Measurements from ENCODE around the gene LDB3.
A peak's percentile ranks its signal among the peaks of the same experiment; 100 is the strongest.
"Not testable (repeated sequence)": the region's sequence is repeated elsewhere in the genome, so short reads cannot be mapped to it uniquely, and the experiment has no call there.

Gene LDB3, protein sequence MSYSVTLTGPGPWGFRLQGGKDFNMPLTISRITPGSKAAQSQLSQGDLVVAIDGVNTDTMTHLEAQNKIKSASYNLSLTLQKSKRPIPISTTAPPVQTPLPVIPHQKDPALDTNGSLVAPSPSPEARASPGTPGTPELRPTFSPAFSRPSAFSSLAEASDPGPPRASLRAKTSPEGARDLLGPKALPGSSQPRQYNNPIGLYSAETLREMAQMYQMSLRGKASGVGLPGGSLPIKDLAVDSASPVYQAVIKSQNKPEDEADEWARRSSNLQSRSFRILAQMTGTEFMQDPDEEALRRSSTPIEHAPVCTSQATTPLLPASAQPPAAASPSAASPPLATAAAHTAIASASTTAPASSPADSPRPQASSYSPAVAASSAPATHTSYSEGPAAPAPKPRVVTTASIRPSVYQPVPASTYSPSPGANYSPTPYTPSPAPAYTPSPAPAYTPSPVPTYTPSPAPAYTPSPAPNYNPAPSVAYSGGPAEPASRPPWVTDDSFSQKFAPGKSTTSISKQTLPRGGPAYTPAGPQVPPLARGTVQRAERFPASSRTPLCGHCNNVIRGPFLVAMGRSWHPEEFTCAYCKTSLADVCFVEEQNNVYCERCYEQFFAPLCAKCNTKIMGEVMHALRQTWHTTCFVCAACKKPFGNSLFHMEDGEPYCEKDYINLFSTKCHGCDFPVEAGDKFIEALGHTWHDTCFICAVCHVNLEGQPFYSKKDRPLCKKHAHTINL

DNA sequence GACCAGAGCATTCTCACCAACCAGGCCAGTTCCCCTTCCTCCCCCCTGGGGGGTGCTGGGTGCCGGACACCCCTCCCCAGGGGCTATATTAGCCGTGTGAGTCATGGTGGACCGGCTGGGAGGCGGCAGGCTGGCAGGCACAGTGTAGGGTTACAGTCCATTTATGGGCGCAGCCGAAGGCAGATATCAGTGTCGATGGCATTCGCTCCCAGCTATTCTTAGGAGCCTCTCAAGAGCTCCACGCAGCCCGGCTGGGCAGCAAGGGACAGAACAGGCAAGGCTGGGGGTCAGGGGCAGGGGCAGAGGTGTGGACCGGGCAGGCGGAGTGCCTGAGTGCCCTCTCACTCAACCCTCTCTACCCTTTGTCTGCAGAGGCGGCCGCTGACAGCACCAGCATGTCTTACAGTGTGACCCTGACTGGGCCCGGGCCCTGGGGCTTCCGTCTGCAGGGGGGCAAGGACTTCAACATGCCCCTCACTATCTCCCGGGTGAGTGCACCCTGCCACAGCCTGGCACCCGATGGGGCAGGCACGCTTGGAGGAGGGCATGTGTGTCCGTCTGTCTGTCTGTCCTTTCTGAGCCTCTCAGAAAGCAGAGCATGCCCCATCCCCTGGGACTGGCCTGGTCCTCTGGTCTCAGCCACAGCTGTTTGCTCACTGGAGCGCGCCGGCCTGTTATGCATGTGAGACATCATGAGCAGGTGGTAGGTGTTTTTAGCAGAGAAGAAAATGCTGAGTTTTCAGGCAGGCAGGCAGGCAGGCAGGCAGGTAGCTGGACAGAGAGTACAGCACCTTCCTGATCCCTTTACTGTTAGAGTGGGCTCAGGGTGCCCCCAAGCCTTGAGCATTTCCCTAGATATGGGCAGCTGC lies at the start of gene LDB3:
LDB3 (plus strand) TSS at position 215 of the 869 bp plus-strand sequence; CDS start at position 396, 181 bp downstream.
- no peak for DNase-seq

DNA sequence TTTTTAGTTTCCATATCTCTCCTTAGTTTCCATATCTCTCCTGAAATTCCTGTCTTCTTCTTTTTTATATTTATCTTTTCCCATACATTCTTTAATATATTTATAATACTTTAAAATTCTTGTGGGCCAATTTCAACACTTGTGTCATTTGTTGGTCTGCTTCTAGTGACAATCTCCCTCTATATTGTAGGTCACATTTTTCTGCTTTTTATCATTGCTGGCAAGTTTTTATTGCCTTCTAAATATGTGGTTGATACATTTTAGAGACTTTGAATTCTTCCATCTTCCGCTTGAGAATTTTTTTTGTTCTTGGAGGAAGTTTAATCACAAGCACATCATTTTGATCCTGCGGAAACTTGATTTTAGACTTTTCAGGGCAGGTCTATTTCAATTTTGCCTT lies 40.0 kb upstream of the LDB3 start:
- no peak for DNase-seq

GRCh38 chr10:86630079-86630478 lies 38.2 kb upstream of the LDB3 start:
- DNase-seq = no peak

GRCh38 chr10:86632009-86632800 lies 36.1 kb upstream of the LDB3 start:
- DNase-seq = peak; percentile 17

GRCh38 chr10:86632951-86633350 lies 35.4 kb upstream of the LDB3 start:
- no peak for DNase-seq

DNA sequence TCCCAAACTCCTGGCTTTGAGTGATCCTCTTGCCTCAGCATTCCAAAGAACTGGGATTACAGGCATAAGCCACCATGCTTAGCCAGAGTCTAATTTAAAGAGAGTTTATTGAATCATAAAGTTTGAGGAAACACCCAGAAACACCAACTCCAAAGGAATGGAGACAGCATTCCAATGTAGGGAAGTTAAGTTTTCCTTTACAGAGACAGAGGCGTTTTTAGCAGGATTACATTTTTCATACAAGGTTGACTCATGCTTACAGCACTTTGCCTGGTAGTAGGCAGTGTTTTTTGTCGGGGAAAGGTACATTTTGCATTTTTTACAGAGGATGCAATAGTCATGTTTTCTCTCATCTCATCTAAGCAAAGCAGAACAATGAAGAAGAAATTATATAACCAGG lies 32.9 kb upstream of the LDB3 start:
- no peak for DNase-seq

DNA sequence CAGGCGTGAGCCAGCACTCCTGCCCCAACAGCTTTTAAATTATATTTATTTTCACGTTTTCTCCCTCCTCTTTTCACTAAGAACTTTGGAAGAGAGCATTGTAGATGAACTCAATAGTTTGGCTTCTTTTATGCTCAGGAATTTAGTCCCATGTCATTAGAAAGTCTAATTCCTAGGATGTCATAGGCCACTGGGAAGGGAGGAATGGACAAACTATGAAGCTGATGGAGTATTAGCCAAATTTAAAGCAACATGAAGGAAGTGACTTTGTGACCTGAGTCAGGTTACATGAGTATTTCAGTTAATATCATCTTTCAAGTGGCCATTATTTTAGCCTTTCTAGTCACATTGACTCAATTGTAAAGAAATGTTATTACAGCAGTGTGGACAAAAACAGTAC lies 32.0 kb upstream of the LDB3 start:
- no peak for DNase-seq

DNA sequence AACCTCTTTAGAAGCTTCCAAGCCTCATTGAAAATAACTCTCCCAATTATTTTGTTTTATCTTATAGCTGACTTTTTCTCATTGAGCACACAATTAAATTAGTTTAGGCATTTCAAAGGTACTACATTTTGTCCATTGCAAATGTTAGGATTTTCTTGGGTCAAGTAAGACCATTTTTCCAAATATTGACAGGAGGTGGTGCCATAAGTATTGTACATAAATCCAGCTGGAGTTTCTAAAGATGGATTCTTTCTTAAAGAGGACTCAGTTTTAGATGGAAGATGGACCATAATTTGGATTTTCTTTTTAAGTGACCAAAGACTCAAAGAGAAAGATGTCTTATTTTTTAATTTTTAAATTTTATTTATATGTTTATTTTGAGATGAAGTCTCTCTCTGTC lies 26.3 kb upstream of the LDB3 start:
- peak; percentile 19 for DNase-seq

DNA sequence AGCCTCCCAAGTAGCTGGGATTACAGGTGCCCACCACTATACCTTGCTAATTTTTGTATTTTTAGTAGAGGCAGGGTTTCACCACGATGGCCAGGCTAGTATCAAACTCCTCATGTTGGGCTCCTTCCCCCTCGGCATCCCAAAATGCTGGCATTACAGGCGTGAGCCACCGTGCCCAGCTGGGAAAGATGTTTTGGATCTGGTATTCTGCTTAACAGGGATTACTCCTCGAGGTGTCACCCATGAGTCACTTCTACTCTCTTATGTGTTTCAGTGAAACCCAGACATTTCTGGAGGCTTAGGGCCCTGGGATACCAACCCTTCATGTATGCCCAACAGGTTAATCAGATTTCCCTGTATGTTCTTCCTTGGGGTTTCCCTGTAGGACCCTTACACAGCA lies 25.8 kb upstream of the LDB3 start:
- peak; percentile 3 for DNase-seq

GRCh38 chr10:86644152-86644793 lies 24.0 kb upstream of the LDB3 start:
- no peak for DNase-seq

GRCh38 chr10:86644794-86645445 lies 23.4 kb upstream of the LDB3 start:
- DNase-seq = no peak

- DNase-seq = not testable (repeated sequence)
Observed at GRCh38 chr10:86645621-86646165, 22.6 kb upstream of the LDB3 start.

DNA sequence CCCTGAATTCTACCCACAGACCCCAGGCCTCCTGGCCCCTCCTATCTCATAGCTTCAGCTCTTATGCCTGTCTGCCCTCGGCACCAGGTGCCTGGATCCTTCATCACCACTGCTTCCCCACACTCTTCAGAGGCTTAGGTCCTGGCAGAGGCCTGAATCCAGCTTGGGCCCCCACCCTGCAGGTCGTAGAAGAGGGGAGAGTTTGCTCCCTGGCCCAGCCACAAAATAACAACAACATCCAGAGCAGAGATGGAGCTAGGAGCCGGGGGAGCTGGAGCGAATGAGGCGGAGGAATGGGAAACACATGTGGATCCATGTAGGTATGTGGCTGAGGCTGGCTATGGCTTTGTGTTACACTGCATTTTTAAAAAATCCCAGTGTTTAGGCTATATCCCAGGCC lies 21.8 kb upstream of the LDB3 start:
- no peak for DNase-seq

DNA sequence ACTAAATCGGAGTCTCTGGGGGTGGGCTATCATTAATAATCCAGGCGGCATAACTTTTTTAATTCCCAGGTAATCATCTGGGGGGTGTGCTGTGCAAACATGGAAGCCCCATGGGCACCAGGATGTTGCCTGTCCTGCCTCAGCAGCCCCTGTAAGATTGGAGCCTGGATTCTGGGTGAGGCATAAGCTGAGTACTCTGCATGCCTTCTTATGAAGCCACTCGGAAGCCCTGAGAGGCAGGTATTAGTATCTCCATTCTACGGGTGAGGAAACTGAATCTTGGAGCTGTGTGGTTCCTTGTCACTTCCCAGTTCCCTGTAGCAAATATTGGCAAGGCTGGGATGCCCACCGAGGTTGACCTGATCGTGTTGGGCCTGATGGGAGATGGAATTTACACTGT lies 21.4 kb upstream of the LDB3 start:
- DNase-seq = no peak

- DNase-seq = no peak
Observed at GRCh38 chr10:86647773-86648703, 20.3 kb upstream of the LDB3 start.

- DNase-seq = no peak
Observed at GRCh38 chr10:86648704-86649427, 19.4 kb upstream of the LDB3 start.

DNA sequence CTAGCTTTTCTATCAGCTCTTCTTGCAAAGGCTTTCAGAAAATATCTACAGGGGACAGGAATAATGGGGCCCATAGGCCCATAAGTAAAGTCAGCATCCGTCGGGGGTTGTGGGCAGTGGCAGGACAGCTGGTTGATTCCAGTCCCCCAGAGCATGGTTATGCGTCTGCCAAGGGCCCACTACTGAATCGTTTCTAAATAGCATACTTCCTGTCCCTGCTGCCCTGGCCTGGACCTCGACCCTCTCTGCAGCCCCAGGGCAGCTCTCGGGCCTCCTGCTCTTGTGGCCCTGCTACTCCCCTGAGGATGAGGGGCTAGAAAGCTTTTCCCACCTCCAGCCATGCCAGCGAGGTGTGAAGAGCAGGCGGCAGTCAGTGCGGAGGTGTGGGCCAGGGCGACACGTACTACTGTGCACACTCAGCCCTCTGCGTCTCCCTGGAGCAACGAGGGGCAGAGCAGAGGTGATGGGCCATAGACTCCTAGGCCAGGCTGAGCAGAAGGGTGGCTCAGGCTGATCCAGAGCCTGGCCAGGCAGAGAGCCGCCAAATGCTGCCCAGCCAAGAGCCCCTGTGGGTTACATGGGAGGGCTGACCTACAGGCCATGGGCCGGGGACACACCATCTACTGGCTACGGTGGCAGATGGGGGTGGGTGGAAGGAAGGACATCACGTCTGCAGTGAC lies 18.7 kb upstream of the LDB3 start:
- no peak for DNase-seq

- no peak for DNase-seq
Observed at GRCh38 chr10:86650151-86650550, 18.2 kb upstream of the LDB3 start.

DNA sequence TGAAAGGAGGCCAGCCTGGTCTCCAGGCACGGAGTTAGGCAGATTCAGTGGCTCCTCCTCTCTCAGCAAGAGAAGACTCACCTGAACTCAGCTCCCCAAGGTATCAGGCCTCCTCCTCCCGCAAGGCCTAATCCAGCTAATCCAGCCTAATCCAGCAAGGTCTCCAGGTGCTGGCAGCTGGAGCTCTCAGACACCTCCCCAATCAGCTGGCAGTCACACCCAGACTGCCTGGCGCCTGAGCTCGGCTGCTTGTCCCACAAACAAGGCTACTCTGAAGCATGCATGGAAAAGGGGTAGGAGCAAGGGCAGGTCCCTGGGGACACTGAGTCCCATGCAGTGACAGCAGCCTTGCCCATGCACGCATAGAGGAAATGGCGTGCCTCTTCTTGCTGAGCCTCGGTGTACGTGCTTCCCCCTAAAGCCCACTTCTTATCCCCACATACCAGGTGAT lies 17.3 kb upstream of the LDB3 start:
- no peak for DNase-seq
